Common myeloid progenitor, CD34-positive (primary cell): ENCODE measurements around the gene TGM3.

Source experiments
- CTCF ChIA-PET: fragments of 350-600 bp; sonication (Branson Sonifier 250); formaldehyde crosslinking; loops from one replicate; lab custom pipeline; 2021; ENCODE audit warnings: antibody characterized with exemption; lab: Charles Lee
- POLR2A ChIA-PET: fragments of 350-600 bp; sonication (Branson Sonifier 250); formaldehyde crosslinking; loops from one replicate; lab custom pipeline; 2021; ENCODE audit warnings: antibody characterized with exemption; lab: Charles Lee
- DNase-seq, 3 donors: peaks; one replicate each; pipeline versions ENCODE4 v3.0.0 to v3.0.0-alpha.2; 2013
- H3K27ac ChIP-seq, 2 experiments: 1 replicate in 1 of 2; 2 replicates in 1 of 2; pipeline ENCODE4 v1.7.0; 2013; ENCODE audit warnings: inconsistent platforms in 2 of 2, low read length in 2 of 2, mild to moderate bottlenecking in 2 of 2, low read depth in 1 of 2, moderate library complexity in 1 of 2; ENCODE audit not compliant: severe bottlenecking in 2 of 2, insufficient read depth in 1 of 2, poor library complexity in 1 of 2
- H3K27me3 ChIP-seq, 5 experiments: replicated peaks in 2 of 5; 1 replicate in 3 of 5; 2 replicates in 2 of 5; pipeline versions ENCODE4 v1.6.1 to v1.7.0; 2013; ENCODE audit warnings: low read length in 4 of 5, mild to moderate bottlenecking in 2 of 5, moderate library complexity in 2 of 5, inconsistent platforms in 1 of 5; ENCODE audit not compliant: insufficient read depth in 5 of 5, control insufficient read depth in 4 of 5
- H3K36me3 ChIP-seq, 4 experiments: 1 replicate in 2 of 4; 2 replicates in 2 of 4; pipeline versions ENCODE4 v1.6.1 to v1.7.0; 2013; ENCODE audit warnings: low read length in 3 of 4, control low read depth in 1 of 4, mild to moderate bottlenecking in 1 of 4; ENCODE audit not compliant: control insufficient read depth in 4 of 4, insufficient read depth in 4 of 4
- H3K4me1 ChIP-seq, 4 experiments: 1 replicate in 3 of 4; 2 replicates in 1 of 4; pipeline versions ENCODE4 v1.6.1 to v1.7.1; 2013; ENCODE audit warnings: low read length in 3 of 4, mild to moderate bottlenecking in 3 of 4, control low read depth in 1 of 4, inconsistent platforms in 1 of 4, moderate library complexity in 1 of 4; ENCODE audit not compliant: control insufficient read depth in 4 of 4, insufficient read depth in 4 of 4; ENCODE audit errors: control extremely low read depth in 1 of 4
- H3K4me3 ChIP-seq, 7 experiments: 1 replicate in 4 of 7; 2 replicates in 3 of 7; pipeline versions ENCODE4 v1.5.1 to v1.7.0; 2013; ENCODE audit warnings: mild to moderate bottlenecking in 7 of 7, low read length in 6 of 7, moderate library complexity in 6 of 7, inconsistent platforms in 2 of 7, low read depth in 2 of 7, control low read depth in 1 of 7; ENCODE audit not compliant: insufficient read depth in 4 of 7, control insufficient read depth in 1 of 7; ENCODE audit errors: extremely low read depth in 1 of 7
- H3K9me3 ChIP-seq, 5 experiments: 1 replicate in 4 of 5; 2 replicates in 1 of 5; pipeline versions ENCODE4 v1.6.1 to v1.7.1; 2013; ENCODE audit warnings: low read length in 4 of 5, mild to moderate bottlenecking in 2 of 5, inconsistent platforms in 1 of 5, low read depth in 1 of 5, moderate library complexity in 1 of 5; ENCODE audit not compliant: control insufficient read depth in 4 of 5, insufficient read depth in 2 of 5; ENCODE audit errors: control extremely low read depth in 1 of 5
- WGBS: methylation state at CpG from one replicate; pipeline ENCODE4 v1.1.5; 2013; ENCODE audit not compliant: insufficient coverage; 5-methylcytosine and 5-hydroxymethylcytosine counted together

TGM3 gene

DNA sequence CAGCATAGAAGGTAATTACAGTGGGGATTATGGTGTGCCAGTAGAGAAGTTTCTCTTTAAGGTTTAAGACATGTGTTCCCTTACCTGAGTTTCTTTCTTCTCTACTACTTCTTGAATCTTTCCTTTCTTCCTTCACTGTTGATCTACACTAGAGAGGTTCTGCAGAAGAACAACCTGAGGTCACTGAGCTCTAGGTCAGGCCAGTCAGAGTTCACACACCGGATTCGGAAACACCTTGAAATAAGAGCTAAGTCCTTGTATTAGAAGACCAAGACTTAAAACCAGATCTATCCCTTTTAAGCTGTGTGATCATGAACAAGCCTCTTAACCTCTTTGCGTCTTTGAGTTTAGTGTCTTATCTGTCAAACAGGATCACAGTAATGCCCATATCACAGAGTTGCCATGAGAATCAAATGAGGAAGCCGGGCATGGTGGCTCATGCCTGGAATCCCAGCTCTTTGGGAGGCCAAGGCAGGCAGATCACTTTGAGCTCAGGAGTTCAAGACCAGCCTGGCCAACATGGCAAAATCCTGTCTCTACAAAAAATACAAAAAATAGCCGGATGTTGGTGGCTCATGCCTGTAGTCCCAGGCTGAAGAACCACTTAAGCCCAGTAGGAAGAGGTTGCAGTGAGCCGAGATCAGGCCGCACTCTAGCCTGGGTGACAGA is 22.0 kb upstream of the TGM3 start:
- ChIA-PET POLR2A (no interaction called here), CTCF (interaction anchor here (0.6 kb wide), 1 partner anchor 10 kb away, joined by 3 read pairs; no protein-coding TSS in a partner anchor)
- no peak overlapping the region for H3K27ac ChIP-seq
- 100% methylated on average over 4 of the region's 7 CpGs for WGBS
- H3K9me3 ChIP-seq: no peaks in the 10 kb centered on the region
- no peak overlapping the region for H3K4me3 ChIP-seq
- H3K27me3 ChIP-seq: peaks cover 0 to 4% (median 0%) of the 10 kb centered on the region in 5 experiments
- no peaks in the 10 kb centered on the region for H3K4me1 ChIP-seq
- H3K36me3 ChIP-seq: no peaks in the 10 kb centered on the region
- no peak for DNase-seq

- no CpG with 5 or more reads among the region's 1 CpG for WGBS
- H3K27ac ChIP-seq: no peak overlapping the region
- no peaks in the 10 kb centered on the region for H3K36me3 ChIP-seq
- CTCF ChIA-PET: interaction anchor here (1.3 to 1.7 kb wide), 2 partner anchors 25 to 58 kb away, joined by 3 to 6 read pairs; no protein-coding TSS in a partner anchor
- H3K4me1 ChIP-seq: peaks cover 0 to 15% (median 5%) of the 10 kb centered on the region in 4 experiments
- peaks cover 0 to 4% (median 0%) of the 10 kb centered on the region in 5 experiments for H3K27me3 ChIP-seq
- peaks cover 0 to 5% (median 0%) of the 10 kb centered on the region in 5 experiments for H3K9me3 ChIP-seq
- no peak for DNase-seq
- no peak overlapping the region for H3K4me3 ChIP-seq
- POLR2A ChIA-PET: no interaction called here
Measured at GRCh38 chr20:2276015-2276414, 19.8 kb upstream of the TGM3 start.

DNA sequence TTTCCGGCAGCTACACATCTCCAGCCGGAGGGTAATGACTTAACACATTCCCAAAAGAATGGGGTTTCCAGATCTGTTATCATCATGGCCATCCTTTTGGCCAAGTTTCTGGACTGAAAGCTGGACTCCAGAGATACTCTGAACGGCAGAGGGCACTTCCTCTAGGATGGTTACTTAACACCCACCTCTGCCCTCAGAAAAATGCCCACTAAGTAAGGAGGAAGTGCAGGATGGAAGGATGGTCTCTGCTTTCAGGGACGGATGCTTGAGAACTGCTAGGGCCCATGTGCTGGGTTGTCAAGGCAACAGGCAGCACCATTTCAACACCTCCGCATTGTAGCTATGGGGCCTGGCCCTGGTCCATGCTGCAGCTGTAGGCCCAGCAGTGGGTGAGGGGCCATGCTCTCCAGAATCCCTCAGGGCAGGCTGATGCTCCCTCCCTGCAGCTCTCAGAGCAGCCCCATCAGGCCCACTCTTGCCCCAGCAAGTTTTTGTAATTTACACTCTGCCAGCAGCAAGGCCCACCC is 16.5 kb upstream of the TGM3 start:
- ChIA-PET CTCF (interaction anchor here (0.8 kb wide), 1 partner anchor 71 kb away, joined by 3 read pairs; no protein-coding TSS in a partner anchor), POLR2A (no interaction called here)
- peaks cover 0 to 20% (median 5%) of the 10 kb centered on the region in 4 experiments for H3K4me1 ChIP-seq
- peaks cover 0 to 6% (median 0%) of the 10 kb centered on the region in 5 experiments for H3K9me3 ChIP-seq
- no peak overlapping the region for H3K27ac ChIP-seq
- no peak overlapping the region for H3K4me3 ChIP-seq
- no peaks in the 10 kb centered on the region for H3K36me3 ChIP-seq
- WGBS: 83% methylated on average over 5 of the region's 5 CpGs
- H3K27me3 ChIP-seq: peaks cover 0 to 4% (median 0%) of the 10 kb centered on the region in 5 experiments
- DNase-seq: no peak

DNA sequence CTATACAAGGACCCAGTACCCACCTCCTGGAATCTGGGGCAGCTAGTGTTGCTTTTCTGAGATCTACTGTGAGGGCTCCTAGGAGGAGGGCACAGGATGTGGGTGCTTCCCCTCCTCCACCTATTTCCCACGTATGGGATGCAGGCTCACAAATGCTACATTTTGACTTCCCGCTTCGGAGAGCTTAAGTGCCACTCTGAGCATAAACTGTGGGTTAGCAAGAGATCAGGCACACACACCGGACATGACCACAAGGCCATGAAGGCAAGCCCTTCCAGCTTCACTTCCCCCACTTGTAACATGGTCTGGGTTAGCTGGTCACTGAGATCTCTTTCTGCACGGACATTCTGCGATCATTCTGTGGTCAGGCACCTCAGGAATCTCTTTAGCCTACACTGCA is 15.7 kb upstream of the TGM3 start:
- peak overlapping the region in 1 of 7 experiments; percentile 12 for H3K4me3 ChIP-seq

GRCh38 chr20:2281563-2281962 is 14.2 kb upstream of the TGM3 start:
- no peak for DNase-seq
- CTCF ChIA-PET: no interaction called here
- POLR2A ChIA-PET: no interaction called here
- no peak overlapping the region for H3K4me3 ChIP-seq
- no peaks in the 10 kb centered on the region for H3K36me3 ChIP-seq
- no CpG with 5 or more reads among the region's 3 CpGs for WGBS
- H3K9me3 ChIP-seq: peaks cover 0 to 6% (median 0%) of the 10 kb centered on the region in 5 experiments
- peaks cover 0 to 32% (median 5%) of the 10 kb centered on the region in 4 experiments for H3K4me1 ChIP-seq
- no peak overlapping the region for H3K27ac ChIP-seq
- peaks cover 0 to 4% (median 0%) of the 10 kb centered on the region in 5 experiments for H3K27me3 ChIP-seq

More for the DNA sequence above, 15.7 kb upstream of the TGM3 start:
- no peaks in the 10 kb centered on the region for H3K36me3 ChIP-seq
- H3K4me1 ChIP-seq: peaks cover 0 to 26% (median 5%) of the 10 kb centered on the region in 4 experiments
- ChIA-PET POLR2A (no interaction called here), CTCF (interaction anchor here (0.8 kb wide), 1 partner anchor 72 kb away, joined by 3 read pairs; no protein-coding TSS in a partner anchor)
- peaks cover 0 to 4% (median 0%) of the 10 kb centered on the region in 5 experiments for H3K27me3 ChIP-seq
- H3K27ac ChIP-seq: no peak overlapping the region
- peaks cover 0 to 6% (median 0%) of the 10 kb centered on the region in 5 experiments for H3K9me3 ChIP-seq
- DNase-seq: peak in 1 of 3 donors; percentile 31
- 25% methylated on average over 6 of the region's 6 CpGs for WGBS

GRCh38 chr20:2282181-2282580 is 13.6 kb upstream of the TGM3 start:
- ChIA-PET POLR2A (no interaction called here), CTCF (no interaction called here)
- Histone ChIP-seq H3K9me3 (peaks cover 0 to 6% (median 0%) of the 10 kb centered on the region in 5 experiments), H3K27ac (no peak overlapping the region), H3K36me3 (no peaks in the 10 kb centered on the region), H3K27me3 (peaks cover 0 to 3% (median 0%) of the 10 kb centered on the region in 5 experiments), H3K4me3 (no peak overlapping the region), H3K4me1 (peaks cover 0 to 32% (median 5%) of the 10 kb centered on the region in 4 experiments)
- no peak for DNase-seq
- 100% methylated on average over 2 of the region's 5 CpGs for WGBS
